HepG2 (cell line): Measurements from ENCODE around the gene DLEC1. TPM values are rescaled to one million over a fixed set of nuclear protein-coding genes. Genes with fewer than 3 reads are reported as not detected.

Source experiments
- AGO1 ChIP-seq: fragments of 200-400 bp; formaldehyde crosslinking; IDR thresholded peaks from 2 replicates; pipeline ENCODE4 v1.6.1; 2017; ENCODE audit warnings: mild to moderate bottlenecking, low read depth, low read length, moderate library complexity; ENCODE audit not compliant: poor library complexity, severe bottlenecking
- ARNTL ChIP-seq: sonication (generic); formaldehyde crosslinking; IDR thresholded peaks from 2 replicates; pipeline ENCODE4 v1.4.0; 2020; ENCODE audit warnings: mild to moderate bottlenecking, missing genetic modification reagents
- ATF1 ChIP-seq: IDR thresholded peaks from 2 replicates; pipeline ENCODE4 v1.6.1; 2016; ENCODE audit warnings: mild to moderate bottlenecking, control low read depth
- BHLHE40 ChIP-seq: IDR thresholded peaks from 2 replicates; pipeline ENCODE4 v1.6.1; 2011; ENCODE audit warnings: low read length, improper control_type of control experiment
- FOXP1 ChIP-seq, 2 experiments: fragments of 450-650 bp in 1 of 2; IDR thresholded peaks; 2 replicates each; pipeline ENCODE4 v1.6.1; 2017 to 2018; ENCODE audit warnings: antibody characterized with exemption in 1 of 2
- GLI4 ChIP-seq: sonication (generic); formaldehyde crosslinking; IDR thresholded peaks from 2 replicates; pipeline ENCODE4 v1.5.1; 2020; ENCODE audit warnings: missing genetic modification reagents, mild to moderate bottlenecking, moderate library complexity, borderline replicate concordance
- HNRNPL ChIP-seq: fragments of 200-400 bp; formaldehyde crosslinking; IDR thresholded peaks from 2 replicates; pipeline ENCODE4 v1.6.1; 2017; ENCODE audit warnings: mild to moderate bottlenecking, low read depth, low read length
- ISL2 ChIP-seq: sonication (generic); formaldehyde crosslinking; IDR thresholded peaks from 2 replicates; pipeline ENCODE4 v1.5.0; 2020; ENCODE audit warnings: missing genetic modification reagents
- MAFG ChIP-seq: sonication (generic); formaldehyde crosslinking; IDR thresholded peaks from 2 replicates; pipeline ENCODE4 v1.5.1; 2020; ENCODE audit warnings: mild to moderate bottlenecking, missing genetic modification reagents
- MBNL3 ChIP-seq: fragments of 250-450 bp; sonication (Bioruptor Pico); conservative IDR thresholded peaks from 2 replicates; pipeline ENCODE4 v1.8.0; 2022; ENCODE audit warnings: mild to moderate bottlenecking, inconsistent platforms
- MED1 ChIP-seq: sonication (generic); formaldehyde crosslinking; IDR thresholded peaks from 2 replicates; pipeline ENCODE4 v1.4.0; 2020; ENCODE audit warnings: missing genetic modification reagents
- RELA ChIP-seq: sonication (generic); formaldehyde crosslinking; IDR thresholded peaks from 2 replicates; pipeline ENCODE4 v1.4.0; 2020; ENCODE audit warnings: missing genetic modification reagents
- SSRP1 ChIP-seq: IDR thresholded peaks from 2 replicates; pipeline ENCODE4 v1.6.1; 2016; ENCODE audit warnings: control low read depth
- TP53 ChIP-seq: sonication (generic); formaldehyde crosslinking; conservative IDR thresholded peaks from 2 replicates; pipeline ENCODE4 v1.4.0; 2020; ENCODE audit warnings: missing genetic modification reagents
- ZBTB7A ChIP-seq: sonication (generic); formaldehyde crosslinking; IDR thresholded peaks from 2 replicates; pipeline ENCODE4 v1.8.0; 2022; ENCODE audit warnings: mild to moderate bottlenecking, missing genetic modification reagents
- ZNF180 ChIP-seq: sonication (generic); formaldehyde crosslinking; IDR thresholded peaks from 2 replicates; pipeline ENCODE4 v1.4.0; 2020; ENCODE audit warnings: low read depth, missing genetic modification reagents, borderline replicate concordance
- ZNF253 ChIP-seq: sonication (generic); formaldehyde crosslinking; IDR thresholded peaks from 2 replicates; pipeline ENCODE4 v1.8.0; 2022; ENCODE audit warnings: mild to moderate bottlenecking, missing genetic modification reagents, borderline replicate concordance
- ZNF260 ChIP-seq: sonication (generic); formaldehyde crosslinking; IDR thresholded peaks from 2 replicates; pipeline ENCODE4 v1.4.0; 2020; ENCODE audit warnings: missing genetic modification reagents, low read depth, mild to moderate bottlenecking, borderline replicate concordance
- ZNF337 ChIP-seq: sonication (generic); formaldehyde crosslinking; IDR thresholded peaks from 2 replicates; pipeline ENCODE4 v1.5.1; 2020; ENCODE audit warnings: missing genetic modification reagents, low read depth, mild to moderate bottlenecking, borderline replicate concordance
- ZNF546 ChIP-seq: sonication (generic); formaldehyde crosslinking; conservative IDR thresholded peaks from 2 replicates; pipeline ENCODE4 v1.8.1; 2023; ENCODE audit warnings: mild to moderate bottlenecking, missing genetic modification reagents
- ZNF747 ChIP-seq: sonication (generic); formaldehyde crosslinking; IDR thresholded peaks from 2 replicates; pipeline ENCODE4 v1.8.1; 2023; ENCODE audit warnings: missing genetic modification reagents, mild to moderate bottlenecking, borderline replicate concordance
- ZSCAN12 ChIP-seq: sonication (generic); formaldehyde crosslinking; IDR thresholded peaks from 2 replicates; pipeline ENCODE4 v1.9.0; 2021; ENCODE audit warnings: mild to moderate bottlenecking, missing genetic modification reagents
- polyA plus RNA-seq, 8 experiments: library from polyadenylated mRNA; depleted of rRNA in 3 of 8; stranded (reverse) in 7 of 8; unstranded in 1 of 8; fragments of >200 nt; fragmentation: Illumina TruSeq in 4 of 8; extraction: Trizol in 4 of 8; gene quantifications; 2 replicates each; pipeline versions ENCODE4 v1.2.1 to v1.2.3, GENCODE V29; 2011 to 2016; ENCODE audit warnings: low read depth in 4 of 8, missing spikeins in 1 of 8, mixed read lengths in 1 of 8; ENCODE audit not compliant: insufficient read depth in 1 of 8
- total RNA-seq, 5 experiments: library from RNA; depleted of rRNA; stranded (reverse); fragments of >200 nt; fragmentation: Illumina TruSeq; extraction: Trizol; gene quantifications; 2 replicates each; pipeline ENCODE4 v1.2.3, GENCODE V29; 2016; ENCODE audit warnings: low read depth in 1 of 5
- TF ChIP-seq, protein P1 (sequence below): sonication (generic); formaldehyde crosslinking; conservative IDR thresholded peaks from 2 replicates; pipeline ENCODE4 v1.8.0; 2022; ENCODE audit warnings: low read depth, missing genetic modification reagents
- TF ChIP-seq, protein P2 (sequence below): sonication (generic); formaldehyde crosslinking; IDR thresholded peaks from 2 replicates; pipeline ENCODE4 v1.4.0; 2020; ENCODE audit warnings: missing genetic modification reagents, low read depth, mild to moderate bottlenecking, borderline replicate concordance
- TF ChIP-seq, protein P3 (sequence below): sonication (generic); formaldehyde crosslinking; IDR thresholded peaks from 2 replicates; pipeline ENCODE4 v1.4.0; 2020; ENCODE audit warnings: missing genetic modification reagents
- TF ChIP-seq, protein P4 (sequence below): IDR thresholded peaks from 2 replicates; pipeline ENCODE4 v1.6.1; 2018; ENCODE audit warnings: missing genetic modification reagents, mild to moderate bottlenecking, missing compliant biosample characterization

DLEC1 gene
- total and polyA plus RNA-seq, 2 of the 13 experiments (the other 11 are each of a cell fraction or from before 2014, with no cell fraction given), result 0.09 TPM; not detected in 1

DNA sequence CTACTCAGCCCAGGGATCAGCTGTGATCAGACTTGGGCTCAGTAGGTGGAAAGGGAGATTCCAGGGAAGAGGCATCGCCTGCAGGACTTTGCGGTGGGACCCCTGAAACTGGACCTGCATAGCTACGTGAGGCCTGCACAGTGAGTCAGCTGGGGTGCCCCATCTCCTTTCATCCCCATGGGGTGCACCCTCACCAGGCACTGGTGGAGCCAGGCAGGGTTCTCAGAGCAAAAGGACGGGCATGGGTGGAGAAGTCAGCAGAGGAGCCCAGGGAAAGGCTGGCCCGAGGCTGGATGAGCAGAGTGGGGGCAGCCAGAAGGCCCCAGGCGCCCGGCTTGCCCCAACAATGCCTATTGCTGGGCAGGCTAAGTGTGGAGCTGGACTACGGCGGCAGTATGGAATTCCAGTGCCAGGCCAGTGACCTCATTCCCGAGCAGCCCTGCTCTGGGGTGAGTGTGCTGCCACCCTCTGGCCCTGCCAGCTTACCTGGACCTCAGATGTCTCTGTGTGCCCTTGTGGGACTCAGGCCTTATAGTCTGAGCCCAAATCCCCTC lies 78.2 kb downstream of the DLEC1 start (continued):
- TF ChIP-seq MBNL3 (CRISPR knock-in tag) (no peak), MAFG (CRISPR knock-in tag) (no peak), SSRP1 (CRISPR knock-in tag) (no peak), AGO1 (peak; percentile 32), ZBTB7A (CRISPR knock-in tag) (no peak), ISL2 (no peak), ATF1 (CRISPR knock-in tag) (no peak), ZNF180 (CRISPR knock-in tag) (no peak), ZSCAN12 (CRISPR knock-in tag) (no peak), ZNF747 (CRISPR knock-in tag) (no peak), MED1 (CRISPR knock-in tag) (no peak), ZNF546 (CRISPR knock-in tag) (no peak), RELA (CRISPR knock-in tag) (no peak), HNRNPL (peak; percentile 81), FOXP1 (IDR thresholded peaks at IDR 0.05) (no peak), FOXP1 (CRISPR knock-in tag; IDR thresholded peaks at IDR 0.05) (no peak), ZNF253 (CRISPR knock-in tag) (no peak), ARNTL (CRISPR knock-in tag) (no peak), GLI4 (CRISPR knock-in tag) (no peak), ZNF260 (CRISPR knock-in tag) (no peak), BHLHE40 (no peak), ZNF337 (no peak), TP53 (CRISPR knock-in tag) (no peak)
- TF ChIP-seq, protein P1, sequence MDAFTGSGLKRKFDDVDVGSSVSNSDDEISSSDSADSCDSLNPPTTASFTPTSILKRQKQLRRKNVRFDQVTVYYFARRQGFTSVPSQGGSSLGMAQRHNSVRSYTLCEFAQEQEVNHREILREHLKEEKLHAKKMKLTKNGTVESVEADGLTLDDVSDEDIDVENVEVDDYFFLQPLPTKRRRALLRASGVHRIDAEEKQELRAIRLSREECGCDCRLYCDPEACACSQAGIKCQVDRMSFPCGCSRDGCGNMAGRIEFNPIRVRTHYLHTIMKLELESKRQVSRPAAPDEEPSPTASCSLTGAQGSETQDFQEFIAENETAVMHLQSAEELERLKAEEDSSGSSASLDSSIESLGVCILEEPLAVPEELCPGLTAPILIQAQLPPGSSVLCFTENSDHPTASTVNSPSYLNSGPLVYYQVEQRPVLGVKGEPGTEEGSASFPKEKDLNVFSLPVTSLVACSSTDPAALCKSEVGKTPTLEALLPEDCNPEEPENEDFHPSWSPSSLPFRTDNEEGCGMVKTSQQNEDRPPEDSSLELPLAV (CRISPR knock-in tag), result no peak
- TF ChIP-seq, protein P2, sequence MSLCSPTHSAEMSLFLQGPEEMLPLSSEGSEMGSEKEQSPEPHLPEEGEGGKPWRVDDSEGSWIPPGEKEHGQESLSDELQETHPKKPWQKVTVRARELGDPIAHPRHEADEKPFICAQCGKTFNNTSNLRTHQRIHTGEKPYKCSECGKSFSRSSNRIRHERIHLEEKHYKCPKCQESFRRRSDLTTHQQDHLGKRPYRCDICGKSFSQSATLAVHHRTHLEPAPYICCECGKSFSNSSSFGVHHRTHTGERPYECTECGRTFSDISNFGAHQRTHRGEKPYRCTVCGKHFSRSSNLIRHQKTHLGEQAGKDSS, result no peak
- TF ChIP-seq, protein P3, sequence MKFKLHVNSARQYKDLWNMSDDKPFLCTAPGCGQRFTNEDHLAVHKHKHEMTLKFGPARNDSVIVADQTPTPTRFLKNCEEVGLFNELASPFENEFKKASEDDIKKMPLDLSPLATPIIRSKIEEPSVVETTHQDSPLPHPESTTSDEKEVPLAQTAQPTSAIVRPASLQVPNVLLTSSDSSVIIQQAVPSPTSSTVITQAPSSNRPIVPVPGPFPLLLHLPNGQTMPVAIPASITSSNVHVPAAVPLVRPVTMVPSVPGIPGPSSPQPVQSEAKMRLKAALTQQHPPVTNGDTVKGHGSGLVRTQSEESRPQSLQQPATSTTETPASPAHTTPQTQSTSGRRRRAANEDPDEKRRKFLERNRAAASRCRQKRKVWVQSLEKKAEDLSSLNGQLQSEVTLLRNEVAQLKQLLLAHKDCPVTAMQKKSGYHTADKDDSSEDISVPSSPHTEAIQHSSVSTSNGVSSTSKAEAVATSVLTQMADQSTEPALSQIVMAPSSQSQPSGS (CRISPR knock-in tag), result no peak
- TF ChIP-seq, protein P4, sequence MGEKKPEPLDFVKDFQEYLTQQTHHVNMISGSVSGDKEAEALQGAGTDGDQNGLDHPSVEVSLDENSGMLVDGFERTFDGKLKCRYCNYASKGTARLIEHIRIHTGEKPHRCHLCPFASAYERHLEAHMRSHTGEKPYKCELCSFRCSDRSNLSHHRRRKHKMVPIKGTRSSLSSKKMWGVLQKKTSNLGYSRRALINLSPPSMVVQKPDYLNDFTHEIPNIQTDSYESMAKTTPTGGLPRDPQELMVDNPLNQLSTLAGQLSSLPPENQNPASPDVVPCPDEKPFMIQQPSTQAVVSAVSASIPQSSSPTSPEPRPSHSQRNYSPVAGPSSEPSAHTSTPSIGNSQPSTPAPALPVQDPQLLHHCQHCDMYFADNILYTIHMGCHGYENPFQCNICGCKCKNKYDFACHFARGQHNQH (CRISPR knock-in tag), result no peak
